Measurements from ENCODE around the gene ZNF195.
"Not testable (repeated sequence)": the region's sequence is repeated elsewhere in the genome, so short reads cannot be mapped to it uniquely, and the experiment has no call there.

ZNF195 gene

DNA sequence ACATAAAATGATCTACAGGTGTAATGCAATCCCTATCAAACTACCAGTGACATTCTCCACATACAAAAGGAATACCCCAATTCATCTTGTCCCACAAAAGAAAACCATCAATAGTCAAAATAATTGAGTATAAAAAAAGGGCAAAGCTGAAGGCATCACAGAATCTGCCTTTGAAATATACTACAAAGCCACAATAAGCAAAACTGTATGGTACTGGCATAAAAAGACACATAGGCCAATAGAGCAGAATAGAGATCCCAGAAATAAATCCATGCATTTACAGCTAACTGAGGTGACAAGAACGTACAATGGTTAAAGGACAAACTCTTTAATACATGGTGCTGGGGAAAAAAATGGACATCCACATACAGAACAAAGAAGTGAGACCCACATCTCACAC is 31.8 kb downstream of the ZNF195 start:
- no peak for DNase-seq (ENCODE audit: low spot score)

DNA sequence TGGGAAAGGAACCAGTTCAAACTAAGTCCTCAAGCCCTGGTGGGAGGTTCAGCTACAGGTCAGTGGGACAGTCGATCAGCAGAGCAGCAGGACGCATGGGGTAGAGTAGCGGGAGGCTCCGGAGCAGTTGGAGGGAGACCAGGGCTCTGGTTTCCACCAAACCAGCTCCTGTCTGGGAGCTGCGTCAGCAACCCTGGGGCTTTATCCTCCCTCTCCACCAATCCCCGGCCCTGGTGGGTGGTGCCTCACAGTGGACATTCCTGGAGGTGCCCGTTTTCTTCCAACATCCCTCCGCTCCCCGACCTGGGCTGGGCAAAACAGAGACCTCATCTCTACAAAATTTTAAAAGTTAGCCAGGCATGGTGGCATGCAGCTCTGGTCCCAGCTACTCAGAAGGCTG is 32.4 kb downstream of the ZNF195 start:
- DNase-seq (ENCODE audit: low spot score), result no peak

DNA sequence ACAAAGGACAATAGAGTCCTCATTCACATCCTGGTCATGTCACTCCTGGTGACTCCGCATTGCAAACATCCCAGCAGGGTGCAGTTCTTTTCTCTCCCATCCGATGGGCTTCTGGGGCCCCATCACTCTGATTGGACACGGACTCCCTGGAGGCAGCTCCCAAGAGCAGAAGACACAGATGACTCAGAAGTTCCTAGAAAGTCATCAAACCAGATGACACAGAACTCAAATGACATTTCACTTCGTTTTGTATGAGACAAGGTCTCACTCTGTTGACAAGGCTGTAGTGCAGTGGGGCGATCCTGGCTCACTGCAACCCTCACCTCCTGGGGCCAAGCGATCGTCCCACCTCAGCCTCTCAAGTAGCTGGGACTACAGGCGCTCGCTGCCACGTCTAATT is 33.2 kb downstream of the ZNF195 start:
- no peak for DNase-seq (ENCODE audit: low spot score)

DNA sequence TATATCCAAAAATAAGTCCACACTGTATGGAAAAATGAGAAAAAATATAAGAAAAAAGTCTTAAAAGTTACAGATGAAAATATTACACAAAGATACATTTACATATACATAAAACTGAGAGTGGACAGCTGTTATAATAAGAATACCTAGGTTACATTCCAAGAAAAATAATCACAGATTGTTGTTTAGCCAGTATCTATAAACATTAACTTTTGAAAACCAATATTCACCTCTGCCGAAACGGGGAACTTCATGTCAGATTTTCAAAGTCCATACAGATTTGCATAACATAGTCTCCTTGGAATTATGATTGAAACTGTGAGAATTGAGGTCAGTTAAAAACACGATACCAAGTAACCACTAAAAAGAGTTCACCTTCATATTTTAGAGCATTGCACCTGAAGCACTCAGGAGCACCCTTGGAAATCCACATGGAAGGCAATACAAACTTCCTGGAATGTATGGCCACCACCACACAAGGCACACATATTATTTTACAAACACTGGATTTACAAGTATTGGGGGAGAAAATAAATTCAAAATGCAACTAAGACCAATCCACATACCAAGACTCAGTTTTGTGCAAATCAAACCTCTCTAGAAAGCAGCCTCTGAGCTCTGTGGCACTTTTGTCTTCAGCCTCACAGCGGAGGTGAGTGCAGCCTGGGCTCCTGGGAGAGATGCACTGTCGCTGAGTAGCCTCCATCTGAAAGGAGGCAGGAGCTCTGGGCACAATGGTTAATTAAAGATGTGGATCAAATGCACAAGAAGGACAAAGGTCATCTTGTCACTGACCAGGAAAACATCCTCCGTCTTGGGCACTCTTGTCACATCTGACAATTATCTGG is 34.4 kb downstream of the ZNF195 start:
- DNase-seq (ENCODE audit: low spot score), result no peak

DNA sequence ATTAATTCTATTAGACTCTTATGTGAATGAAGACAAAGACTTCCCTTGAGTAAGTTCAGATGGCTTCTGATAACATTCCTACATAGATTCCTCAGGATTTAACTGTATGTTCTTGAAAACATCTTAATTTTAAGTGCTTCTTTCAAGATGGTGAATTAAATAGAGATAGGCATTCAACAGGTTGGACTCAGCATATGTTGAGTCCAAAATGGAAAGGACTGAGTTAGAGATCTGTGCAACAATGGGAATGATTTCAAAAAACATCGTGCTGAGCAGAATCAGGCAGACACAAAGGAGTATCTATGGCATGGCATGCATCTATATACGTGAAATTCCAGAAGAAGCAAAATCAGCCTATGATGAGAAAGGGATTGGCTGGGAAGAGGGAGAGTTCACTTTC is 36.2 kb downstream of the ZNF195 start:
- no peak for DNase-seq (ENCODE audit: low spot score)

DNA sequence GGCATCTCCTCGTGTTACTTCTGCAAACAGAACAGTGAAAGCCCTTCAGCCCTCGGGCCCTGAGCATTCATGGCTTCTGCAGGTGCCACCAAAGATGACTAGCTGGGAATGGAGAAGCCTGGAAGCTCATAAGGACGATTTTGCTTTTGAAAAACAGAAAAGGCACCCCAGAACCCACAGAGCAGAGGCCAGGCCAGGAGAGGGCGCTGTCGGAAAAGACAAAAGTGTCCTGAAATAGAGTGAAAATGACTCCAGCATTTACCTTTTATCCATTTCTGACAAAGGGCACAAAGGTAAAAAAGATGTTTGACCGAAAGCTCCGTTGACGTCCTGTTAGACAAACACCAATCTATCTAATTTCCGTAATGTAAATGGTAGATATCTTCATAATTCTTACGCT is 37.6 kb downstream of the ZNF195 start:
- DNase-seq (ENCODE audit: low spot score), result peak; percentile 45

DNA sequence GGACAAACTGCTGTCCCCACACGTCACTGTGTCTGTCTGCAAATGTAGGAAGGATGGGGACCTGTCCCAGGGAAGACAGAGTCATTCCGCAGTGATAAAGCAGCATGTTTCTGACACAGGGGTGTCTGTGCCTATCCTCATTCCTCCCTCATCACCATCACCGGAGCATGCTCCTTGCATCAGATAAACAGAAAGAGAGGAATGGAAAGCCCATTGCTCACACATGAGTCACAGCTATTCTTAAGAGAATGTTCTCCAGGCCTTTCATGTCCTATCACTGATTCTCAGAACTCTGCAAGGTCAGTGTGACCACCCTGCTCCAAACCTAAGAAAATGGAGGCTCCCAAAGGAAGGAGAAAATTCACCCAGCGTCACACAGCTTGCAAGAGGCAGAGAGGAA is 38.9 kb downstream of the ZNF195 start:
- peak; percentile 83 for DNase-seq (ENCODE audit: low spot score)

DNA sequence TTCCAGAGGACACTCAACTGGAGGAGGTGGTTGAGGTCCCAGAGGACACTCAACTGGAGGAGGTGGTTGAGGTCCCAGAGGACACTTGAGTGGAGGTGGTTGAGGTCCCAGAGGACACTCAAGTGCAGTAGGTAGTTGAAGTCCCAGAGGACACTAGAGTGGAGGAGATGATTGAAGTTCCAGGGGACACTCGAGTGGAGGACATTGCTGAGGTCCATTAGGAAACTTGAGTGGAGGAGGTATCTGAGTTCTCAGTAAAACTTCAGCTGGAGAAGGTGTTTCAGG is 39.7 kb downstream of the ZNF195 start:
- DNase-seq (ENCODE audit: low spot score), result no peak

DNA sequence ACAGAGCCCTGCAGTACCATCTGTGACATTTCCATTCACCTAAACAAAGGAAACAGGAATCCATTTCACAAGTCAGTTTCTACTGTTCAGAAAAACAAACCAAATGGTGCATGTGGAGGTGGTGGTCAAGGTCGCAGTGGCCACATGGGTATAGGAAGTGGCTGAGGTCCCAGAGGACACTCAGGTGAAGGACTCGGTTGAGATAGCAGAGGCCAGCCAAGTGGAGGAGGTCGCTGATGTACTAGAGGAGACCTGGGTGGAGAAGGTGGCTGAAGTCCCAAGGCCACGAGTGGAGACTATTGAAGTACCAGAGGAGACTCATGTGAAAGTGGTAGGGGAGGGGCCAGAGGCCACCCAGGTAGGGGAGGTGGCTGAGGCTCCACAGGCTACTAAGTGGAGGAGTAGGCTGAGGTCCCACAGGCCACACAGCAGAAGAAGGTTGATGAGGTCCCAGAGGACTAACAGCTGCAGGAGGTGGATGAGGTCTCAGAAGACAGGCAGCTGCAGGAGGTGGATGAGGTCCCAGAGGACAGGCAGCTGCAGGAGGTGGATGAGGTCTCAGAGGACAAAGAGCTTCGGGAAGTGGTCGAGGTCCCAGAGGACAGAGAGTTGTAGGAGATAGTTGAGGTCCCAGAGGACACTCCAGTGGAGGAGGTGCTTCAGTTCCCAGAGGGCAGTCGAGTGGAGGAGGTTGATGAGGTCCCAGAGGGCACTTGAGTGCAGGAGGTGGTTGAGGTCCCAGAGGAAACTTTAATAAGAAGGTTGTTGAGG is 40.2 kb downstream of the ZNF195 start:
- no peak for DNase-seq (ENCODE audit: low spot score)

DNA sequence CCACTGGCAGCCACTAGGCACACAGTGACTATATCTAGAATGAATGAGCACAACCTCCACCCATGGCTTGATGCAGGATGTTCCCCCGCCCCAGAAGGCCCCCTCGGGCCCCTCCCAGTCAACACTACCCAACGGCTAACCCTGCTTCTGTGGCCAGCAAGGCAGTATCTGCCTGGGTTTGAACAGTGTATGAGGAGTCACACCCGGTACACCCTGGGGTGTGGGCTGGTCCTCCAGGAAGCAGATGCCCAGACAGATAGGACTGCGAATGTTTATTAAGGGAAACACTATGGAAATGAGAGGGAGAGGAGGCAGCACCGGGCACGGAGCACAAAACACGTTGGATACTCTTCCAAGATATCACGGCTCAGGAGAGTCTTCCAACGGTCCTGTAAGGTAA is 42.5 kb downstream of the ZNF195 start:
- DNase-seq (ENCODE audit: low spot score), result not testable (repeated sequence)

DNA sequence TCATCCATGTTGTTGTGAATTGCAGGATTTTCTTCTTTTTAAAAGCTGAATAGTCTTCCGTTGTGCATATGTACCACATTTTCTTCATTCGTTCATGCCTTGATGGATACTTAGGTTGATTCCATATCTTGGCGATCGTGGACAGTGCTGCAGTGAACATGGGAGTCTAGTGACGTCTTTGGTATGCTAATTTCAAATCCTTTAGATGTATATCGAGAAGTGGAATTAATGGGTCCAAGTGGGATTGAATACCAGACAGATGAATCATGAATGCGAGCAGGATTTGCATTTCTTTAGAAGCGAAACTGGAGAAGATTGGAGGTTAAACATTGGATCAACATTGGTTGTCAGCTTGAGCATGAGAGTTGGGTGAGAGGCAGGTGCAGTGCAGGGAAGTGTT is 45.8 kb downstream of the ZNF195 start:
- DNase-seq (ENCODE audit: low spot score), result not testable (repeated sequence)

DNA sequence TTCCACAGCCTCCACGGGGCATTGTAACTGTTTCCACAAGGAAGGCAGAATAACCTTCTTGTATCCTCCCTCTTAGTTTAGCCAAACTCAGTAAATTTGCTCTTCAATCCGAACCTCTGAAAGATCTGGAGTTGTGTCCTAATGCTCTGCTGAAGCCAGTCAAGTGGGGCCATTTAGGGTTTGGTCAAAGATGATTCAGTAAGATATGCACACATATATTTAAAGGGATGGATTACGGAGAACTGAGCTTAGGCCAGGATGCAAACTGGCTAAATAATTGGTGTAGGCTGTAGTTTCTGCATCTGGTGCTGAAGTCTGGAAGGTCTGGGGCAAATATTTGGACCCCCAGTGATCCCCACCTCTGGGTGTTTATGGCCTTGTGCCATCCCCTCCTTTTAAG is 47.9 kb downstream of the ZNF195 start:
- not testable (repeated sequence) for DNase-seq (ENCODE audit: low spot score)

DNA sequence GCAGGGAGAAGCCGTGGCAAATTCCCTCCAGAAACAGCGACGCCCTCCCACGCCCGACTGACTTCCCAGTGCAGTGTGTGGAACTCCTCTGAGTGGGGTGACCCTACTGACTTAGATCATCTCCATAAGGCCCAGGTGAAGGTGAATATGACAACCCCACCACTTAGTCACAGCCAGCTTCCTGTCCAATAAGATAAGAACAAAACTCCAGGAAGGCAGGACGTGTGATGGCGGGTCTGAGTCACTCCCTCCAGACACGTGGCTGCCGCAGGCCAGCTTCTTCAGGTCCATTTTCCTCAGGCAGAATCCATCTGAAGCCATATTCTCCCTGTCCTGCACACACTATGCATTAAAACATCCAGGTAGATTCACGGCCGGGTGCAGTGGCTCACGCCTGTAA is 48.9 kb downstream of the ZNF195 start:
- DNase-seq (ENCODE audit: low spot score), result not testable (repeated sequence)

DNA sequence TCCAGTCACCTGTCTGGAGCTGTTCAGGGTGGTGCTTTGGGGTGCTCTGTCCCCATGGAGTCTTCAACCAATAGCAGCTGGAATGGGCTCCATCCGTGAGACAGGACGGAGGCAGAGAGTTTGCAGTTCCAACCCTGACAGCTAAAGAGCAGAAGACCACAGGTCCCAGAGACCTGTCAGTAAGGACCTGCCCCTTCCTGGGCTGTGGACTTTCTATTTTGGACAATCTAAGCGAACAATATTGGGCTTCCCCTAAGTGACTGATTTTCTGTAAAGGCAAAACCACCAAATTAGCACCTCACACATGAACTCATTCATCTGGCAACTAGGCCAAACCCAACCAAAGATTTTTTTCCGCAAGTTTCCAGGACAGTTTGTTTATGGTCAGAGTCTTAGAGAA is 50.4 kb downstream of the ZNF195 start:
- DNase-seq (ENCODE audit: low spot score), result not testable (repeated sequence)

DNA sequence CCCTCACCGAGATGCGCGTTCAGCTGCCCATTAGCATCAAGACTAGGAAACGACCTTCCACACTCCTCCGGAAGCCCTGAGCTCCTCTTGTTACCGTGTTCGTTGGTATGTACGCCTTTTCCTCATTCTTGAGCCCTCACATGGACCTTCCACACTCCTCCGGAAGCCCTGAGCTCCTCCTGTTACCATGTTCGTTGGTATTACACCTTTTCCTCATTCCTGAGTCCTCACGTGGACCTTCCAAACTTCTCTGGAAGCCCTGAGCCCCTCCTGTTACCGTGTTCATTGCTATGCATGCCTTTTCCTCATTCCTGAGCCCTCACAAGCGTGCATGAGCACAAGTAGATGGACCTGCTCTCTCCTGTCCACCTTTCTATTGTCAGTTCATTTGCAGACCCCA is 52.5 kb downstream of the ZNF195 start:
- DNase-seq (ENCODE audit: low spot score), result not testable (repeated sequence)

DNA sequence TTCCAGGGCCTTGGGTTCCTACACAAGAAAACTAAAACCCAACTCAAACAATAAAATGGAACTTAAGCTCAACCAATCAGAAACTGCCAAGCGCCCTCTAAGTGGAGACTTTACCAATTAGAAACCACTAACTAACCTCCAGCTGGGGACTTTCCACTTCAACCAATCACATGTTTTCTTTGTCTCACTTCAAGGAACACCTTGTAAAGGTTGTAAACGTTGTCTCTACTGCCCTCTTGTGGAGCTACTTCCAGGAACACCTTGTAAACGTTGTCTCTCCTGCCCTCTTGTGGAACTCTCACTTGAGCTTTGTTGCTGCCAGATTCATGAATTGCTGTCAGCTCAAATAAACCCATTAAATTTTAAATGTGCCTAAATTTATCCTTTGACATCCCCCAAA is 54.2 kb downstream of the ZNF195 start:
- DNase-seq (ENCODE audit: low spot score), result not testable (repeated sequence)
